ENCODE results near the gene ARMC5. TPM values are rescaled to one million over a fixed set of nuclear protein-coding genes. Genes with fewer than 3 reads are reported as not detected.
"Not testable (repeated sequence)": the region's sequence is repeated elsewhere in the genome, so short reads cannot be mapped to it uniquely, and the experiment has no call there.

Gene ARMC5
- total RNA-seq, 2 donors from 2014 or later: 4.2 to 13.2 TPM

- TF ChIP-seq CTCF (IDR thresholded peaks at IDR 0.05) (no peak), POLR2A (IDR thresholded peaks at IDR 0.05) (no peak)
- no peaks in the 10 kb centered on the region for H3K27me3 ChIP-seq
- ATAC-seq (no peak), DNase-seq (no peak)
- H3K27ac ChIP-seq: no peak overlapping the region
- H3K4me1 ChIP-seq: no peaks in the 10 kb centered on the region
- 82 to 90% methylated on average over 5 of the region's 5 CpGs for whole genome bisulfite sequencing, 2 donors
- no peaks in the 10 kb centered on the region for H3K36me3 ChIP-seq (replicated peaks in 1 of 2; ENCODE audit: insufficient read depth in 1 of 2, low read depth in 2 of 2)
- H3K4me3 ChIP-seq: no peak overlapping the region
- intact Hi-C loops (cut with DNase I): no loop called here
- no peaks in the 10 kb centered on the region for H3K9me3 ChIP-seq
Observed at GRCh38 chr16:31413381-31413780, 45.9 kb upstream of the ARMC5 start.

- Histone ChIP-seq H3K9me3 (no peaks in the 10 kb centered on the region), H3K4me3 (no peak overlapping the region), H3K4me1 (no peaks in the 10 kb centered on the region), H3K27me3 (no peaks in the 10 kb centered on the region), H3K36me3 (replicated peaks in 1 of 2; ENCODE audit: insufficient read depth in 1 of 2, low read depth in 2 of 2) (no peaks in the 10 kb centered on the region), H3K27ac (no peak overlapping the region)
- 66 to 68% methylated on average over 4 of the region's 4 CpGs for WGBS, 2 donors
- intact Hi-C loops (cut with DNase I): no loop called here
- ATAC-seq: no peak
- no peak for DNase-seq
- TF ChIP-seq CTCF (IDR thresholded peaks at IDR 0.05): no peak
- TF ChIP-seq POLR2A (IDR thresholded peaks at IDR 0.05): no peak
Observed at GRCh38 chr16:31413943-31414342, 45.4 kb upstream of the ARMC5 start.

- Histone ChIP-seq H3K27me3 (no peaks in the 10 kb centered on the region), H3K36me3 (replicated peaks in 1 of 2; ENCODE audit: insufficient read depth in 1 of 2, low read depth in 2 of 2) (no peaks in the 10 kb centered on the region), H3K9me3 (no peaks in the 10 kb centered on the region), H3K4me1 (no peaks in the 10 kb centered on the region), H3K4me3 (no peak overlapping the region), H3K27ac (no peak overlapping the region)
- no peak for ATAC-seq
- intact Hi-C loops (cut with DNase I): no loop called here
- TF ChIP-seq CTCF (IDR thresholded peaks at IDR 0.05) (no peak), POLR2A (IDR thresholded peaks at IDR 0.05) (no peak)
- no peak for DNase-seq
- 70 to 72% methylated on average over 3 to 4 of the region's 4 CpGs for WGBS, 2 donors
Observed at GRCh38 chr16:31414706-31415105, 44.6 kb upstream of the ARMC5 start.

- no peak for DNase-seq
- H3K27me3 ChIP-seq: peaks cover 0 to 4% of the 10 kb centered on the region in 2 donors
- 66 to 70% methylated on average over 8 to 11 of the region's 11 CpGs for WGBS, 2 donors
- no peaks in the 10 kb centered on the region for H3K36me3 ChIP-seq (replicated peaks in 1 of 2; ENCODE audit: insufficient read depth in 1 of 2, low read depth in 2 of 2)
- ATAC-seq: no peak
- intact Hi-C loops (cut with DNase I): no loop called here
- H3K27ac ChIP-seq: no peak overlapping the region
- H3K4me1 ChIP-seq: no peaks in the 10 kb centered on the region
- TF ChIP-seq POLR2A (IDR thresholded peaks at IDR 0.05): no peak
- no peak for TF ChIP-seq CTCF (IDR thresholded peaks at IDR 0.05)
- no peak overlapping the region for H3K4me3 ChIP-seq
- H3K9me3 ChIP-seq: no peaks in the 10 kb centered on the region
Observed at GRCh38 chr16:31416371-31416770, 42.9 kb upstream of the ARMC5 start.

DNA sequence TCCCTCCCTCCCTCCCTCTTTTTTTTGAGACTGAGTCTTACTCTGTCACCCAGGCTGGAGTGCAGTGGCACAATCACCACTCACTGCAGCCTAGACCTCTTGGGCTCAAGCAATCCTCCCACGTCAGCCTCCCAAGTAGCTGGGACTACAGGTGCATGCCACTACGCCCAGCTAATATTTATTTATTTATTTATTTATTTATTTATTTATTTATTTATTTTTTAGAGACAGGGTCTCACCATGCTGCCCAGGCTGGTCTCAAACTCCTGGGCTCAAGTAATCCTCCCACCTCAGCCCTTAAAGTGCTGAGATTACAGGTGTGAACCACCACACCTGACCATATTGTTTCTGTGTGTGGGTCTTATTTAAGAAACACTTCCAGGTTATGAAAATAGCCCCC lies 42.3 kb upstream of the ARMC5 start:
- H3K9me3 ChIP-seq; H3K4me1 ChIP-seq; H3K27ac ChIP-seq; intact Hi-C loops (cut with DNase I); H3K4me3 ChIP-seq; ATAC-seq; H3K27me3 ChIP-seq; DNase-seq; H3K36me3 ChIP-seq (replicated peaks in 1 of 2; ENCODE audit: insufficient read depth in 1 of 2, low read depth in 2 of 2): not testable (repeated sequence)
- 75 to 86% methylated on average over 2 of the region's 2 CpGs for WGBS, 2 donors

Data from body of pancreas (tissue), 4 donors.